GM23248 (cell line): ENCODE results near the gene OLA1. TPM values are rescaled to one million over a fixed set of nuclear protein-coding genes. Genes with fewer than 3 reads are reported as not detected.

ENCODE experiments used
- DNase-seq: peaks from one replicate; pipeline ENCODE4 v3.0.0-alpha.2; 2015
- H2AFZ ChIP-seq: fragments of 200-600 bp; sonication (generic); 2 replicates; pipeline ENCODE4 v1.6.1; 2016; ENCODE audit warnings: antibody characterized with exemption
- H3F3A ChIP-seq: fragments of 200-600 bp; sonication (generic); 2 replicates; pipeline ENCODE4 v1.6.1; 2016; ENCODE audit warnings: mild to moderate bottlenecking, antibody characterized with exemption, mixed run types; ENCODE audit not compliant: insufficient read depth
- H3K27ac ChIP-seq: fragments of 200-600 bp; sonication (generic); 2 replicates; pipeline ENCODE4 v1.5.1; 2016; ENCODE audit warnings: mild to moderate bottlenecking
- H3K27me3 ChIP-seq: fragments of 200-600 bp; sonication (generic); replicated peaks from 2 replicates; pipeline ENCODE4 v1.6.1; 2016; ENCODE audit warnings: mild to moderate bottlenecking; ENCODE audit not compliant: insufficient read depth
- H3K36me3 ChIP-seq: fragments of 200-600 bp; sonication (generic); 2 replicates; pipeline ENCODE4 v1.6.1; 2016; ENCODE audit warnings: low read depth, mild to moderate bottlenecking
- H3K4me1 ChIP-seq: fragments of 200-600 bp; sonication (generic); 2 replicates; pipeline ENCODE4 v1.6.1; 2016; ENCODE audit warnings: mild to moderate bottlenecking; ENCODE audit not compliant: insufficient read depth
- H3K4me2 ChIP-seq: fragments of 200-600 bp; sonication (generic); one replicate; pipeline ENCODE4 v1.6.1; 2016; ENCODE audit warnings: mild to moderate bottlenecking; ENCODE audit not compliant: unreplicated experiment
- H3K4me3 ChIP-seq: fragments of 200-600 bp; sonication (generic); 2 replicates; pipeline ENCODE4 v1.5.1; 2016; ENCODE audit warnings: mild to moderate bottlenecking
- H3K79me2 ChIP-seq: fragments of 200-600 bp; sonication (generic); 2 replicates; pipeline ENCODE4 v1.6.1; 2016; ENCODE audit warnings: mild to moderate bottlenecking; ENCODE audit not compliant: insufficient read depth
- H3K9ac ChIP-seq: fragments of 200-600 bp; sonication (generic); 2 replicates; pipeline ENCODE4 v1.6.1; 2016; ENCODE audit warnings: mild to moderate bottlenecking
- H3K9me2 ChIP-seq: fragments of 200-600 bp; sonication (generic); 2 replicates; pipeline ENCODE4 v1.6.1; 2016; ENCODE audit warnings: mixed run types, mild to moderate bottlenecking, moderate library complexity; ENCODE audit not compliant: insufficient read depth
- H3K9me3 ChIP-seq: fragments of 200-600 bp; sonication (generic); one replicate; pipeline ENCODE4 v1.6.1; 2017; ENCODE audit warnings: low read depth
- H4K20me1 ChIP-seq: fragments of 200-600 bp; sonication (generic); 2 replicates; pipeline ENCODE4 v1.6.0; 2016; ENCODE audit not compliant: insufficient read depth
- EZH2 ChIP-seq: fragments of 200-600 bp; sonication (generic); IDR thresholded peaks from 2 replicates; pipeline ENCODE4 v1.6.1; 2018; ENCODE audit warnings: antibody characterized with exemption, mild to moderate bottlenecking; ENCODE audit not compliant: insufficient read depth, poor library complexity, severe bottlenecking
- EZH2phosphoT487 ChIP-seq: fragments of 200-600 bp; sonication (generic); IDR thresholded peaks from 2 replicates; pipeline ENCODE4 v1.6.1; 2018; ENCODE audit warnings: antibody characterized with exemption, moderate library complexity, mild to moderate bottlenecking, low read depth; ENCODE audit not compliant: insufficient read depth
- WGBS, 2 experiments: methylation state at CpG; one replicate each; pipeline ENCODE4 v1.1.6; 2015 to 2017; ENCODE audit warnings: low lambda C conversion rate in 2 of 2, low coverage in 1 of 2; ENCODE audit errors: missing lambda C conversion rate in 2 of 2; 5-methylcytosine and 5-hydroxymethylcytosine counted together
- in situ Hi-C: fragments of 300-500 bp; cut with MboI; formaldehyde crosslinking; loops from 2 replicates; pipeline ENCODE4 v1.15.0; 2020
- polyA plus RNA-seq: library from polyadenylated mRNA; unstranded; fragments of >200 nt; fragmentation: Nextera tagmentation; extraction: Ambion mirVana; gene quantifications from 2 replicates; pipeline ENCODE4 v1.2.1, GENCODE V29; 2016
- total RNA-seq: library from RNA; depleted of rRNA; stranded (reverse); fragments of >200 nt; shearing (Covaris generic); gene quantifications from 2 replicates; pipeline ENCODE4 v1.2.3, GENCODE V29; 2014

The OLA1 gene
- total and polyA plus RNA-seq, 2 experiments from 2014 or later = 64.3 to 114 TPM

- Histone ChIP-seq H3K27ac (no peak overlapping the region), H3K27me3 (no peaks in the 10 kb centered on the region), H3K9me2 (no peaks in the 10 kb centered on the region), H3K79me2 (no peaks in the 10 kb centered on the region), H2AFZ (no peak overlapping the region), H3K4me2 (no peak overlapping the region), H3F3A (no peaks in the 10 kb centered on the region; the same call in 1 of the 2 replicates), H3K9ac (no peak overlapping the region), H3K4me3 (no peak overlapping the region), H3K36me3 (0 out of 2 replicates have a peak, but pooled peaks cover 2% of the 10 kb centered on the region), H3K9me3 (no peaks in the 10 kb centered on the region), H4K20me1 (no peaks in the 10 kb centered on the region), H3K4me1 (no peaks in the 10 kb centered on the region)
- no peak for TF ChIP-seq EZH2
- TF ChIP-seq EZH2phosphoT487 = no peak
- DNase-seq = no peak
- in situ Hi-C loops = loop anchor here (25.0 kb wide), 1 partner anchor 659 kb away; no protein-coding TSS in a partner anchor
- 94 to 99% methylated on average over 3 of the region's 3 CpGs for WGBS, 2 experiments
These were observed 177.0 kb downstream of the OLA1 start for GRCh38 chr2:174071321-174071720.

- H3K9me2 ChIP-seq = no peaks in the 10 kb centered on the region
- TF ChIP-seq EZH2 = no peak
- TF ChIP-seq EZH2phosphoT487 = no peak
- H3K9ac ChIP-seq = no peak overlapping the region
- 0 out of 2 replicates have a peak, but pooled peaks cover 2% of the 10 kb centered on the region for H3K36me3 ChIP-seq
- H4K20me1 ChIP-seq = no peaks in the 10 kb centered on the region
- H2AFZ ChIP-seq = no peak overlapping the region
- 65 to 66% methylated on average over 7 of the region's 7 CpGs for WGBS, 2 experiments
- H3K9me3 ChIP-seq = no peaks in the 10 kb centered on the region
- no peaks in the 10 kb centered on the region for H3K4me1 ChIP-seq
- in situ Hi-C loops = loop anchor here (25.0 kb wide), 1 partner anchor 658 kb away; no protein-coding TSS in a partner anchor
- no peaks in the 10 kb centered on the region for H3K27me3 ChIP-seq
- DNase-seq = no peak
- H3K27ac ChIP-seq = no peak overlapping the region
- no peak overlapping the region for H3K4me3 ChIP-seq
- no peaks in the 10 kb centered on the region; the same call in 1 of the 2 replicates for H3F3A ChIP-seq
- no peak overlapping the region for H3K4me2 ChIP-seq
- no peaks in the 10 kb centered on the region for H3K79me2 ChIP-seq
These were observed 178.1 kb downstream of the OLA1 start for GRCh38 chr2:174070281-174070680.

GRCh38 chr2:174067815-174068214, 180.5 kb downstream of the OLA1 start:
- no peaks in the 10 kb centered on the region for H3K36me3 ChIP-seq
- no peaks in the 10 kb centered on the region for H4K20me1 ChIP-seq
- 61 to 63% methylated on average over 2 of the region's 2 CpGs for WGBS, 2 experiments
- no peaks in the 10 kb centered on the region; the same call in 1 of the 2 replicates for H3F3A ChIP-seq
- no peak for TF ChIP-seq EZH2phosphoT487
- no peak for TF ChIP-seq EZH2
- H3K4me3 ChIP-seq = no peak overlapping the region
- no peaks in the 10 kb centered on the region for H3K9me3 ChIP-seq
- no peak for DNase-seq
- no peak overlapping the region for H3K9ac ChIP-seq
- H3K4me2 ChIP-seq = no peak overlapping the region
- no peaks in the 10 kb centered on the region for H3K79me2 ChIP-seq
- no peak overlapping the region for H2AFZ ChIP-seq
- H3K27me3 ChIP-seq = no peaks in the 10 kb centered on the region
- H3K27ac ChIP-seq = no peak overlapping the region
- in situ Hi-C loops = loop anchor here (25.0 kb wide), 1 partner anchor 656 kb away; no protein-coding TSS in a partner anchor
- H3K9me2 ChIP-seq = no peaks in the 10 kb centered on the region
- no peaks in the 10 kb centered on the region for H3K4me1 ChIP-seq

GRCh38 chr2:174066871-174067270, 181.5 kb downstream of the OLA1 start:
- no peak overlapping the region for H3K27ac ChIP-seq
- no peak for TF ChIP-seq EZH2phosphoT487
- no peak for TF ChIP-seq EZH2
- no peaks in the 10 kb centered on the region for H3K9me2 ChIP-seq
- in situ Hi-C loops = loop anchor here (25.0 kb wide), 1 partner anchor 655 kb away; no protein-coding TSS in a partner anchor
- H3K9ac ChIP-seq = no peak overlapping the region
- H3K27me3 ChIP-seq = no peaks in the 10 kb centered on the region
- H4K20me1 ChIP-seq = no peaks in the 10 kb centered on the region
- no peaks in the 10 kb centered on the region for H3K79me2 ChIP-seq
- H3K4me3 ChIP-seq = no peak overlapping the region
- H3K9me3 ChIP-seq = no peaks in the 10 kb centered on the region
- H3K36me3 ChIP-seq = no peaks in the 10 kb centered on the region
- H3K4me2 ChIP-seq = no peak overlapping the region
- 63 to 64% methylated on average over 7 of the region's 7 CpGs for WGBS, 2 experiments
- H2AFZ ChIP-seq = no peak overlapping the region
- peak; percentile 27 for DNase-seq
- no peaks in the 10 kb centered on the region for H3K4me1 ChIP-seq
- no peaks in the 10 kb centered on the region; the same call in 1 of the 2 replicates for H3F3A ChIP-seq
